ENCODE data around the gene HEATR5B. TPM values are rescaled to one million over a fixed set of nuclear protein-coding genes. Genes with fewer than 3 reads are reported as not detected.

HEATR5B gene
- total RNA-seq: 10 to 100 TPM; 21.5 to 22.7 TPM
- 14.9 TPM for polyA plus RNA-seq (2013, experiment 1 of 2)
- 13.6 TPM for polyA plus RNA-seq (2013, experiment 2 of 2)
- long read RNA-seq, experiment 1, full-length matches to known transcripts: 1 of 6 reads
- long read RNA-seq, experiment 1, partial matches to known transcripts: 2 of 6 reads
- long read RNA-seq, experiment 1, other reads (novel, unspliced or antisense): 3 of 6 reads
- long read RNA-seq, experiment 2, full-length matches to known transcripts: 14 of 42 reads
- long read RNA-seq, experiment 2, partial matches to known transcripts: 15 of 42 reads
- long read RNA-seq, experiment 2, other reads (novel, unspliced or antisense): 13 of 42 reads
- long read RNA-seq, experiment 3, full-length matches to known transcripts: 6 of 25 reads
- long read RNA-seq, experiment 3, partial matches to known transcripts: 13 of 25 reads
- long read RNA-seq, experiment 3, other reads (novel, unspliced or antisense): 6 of 25 reads
- long read RNA-seq, experiment 4, partial matches to known transcripts: 4 of 9 reads
- long read RNA-seq, experiment 4, other reads (novel, unspliced or antisense): 5 of 9 reads

DNA sequence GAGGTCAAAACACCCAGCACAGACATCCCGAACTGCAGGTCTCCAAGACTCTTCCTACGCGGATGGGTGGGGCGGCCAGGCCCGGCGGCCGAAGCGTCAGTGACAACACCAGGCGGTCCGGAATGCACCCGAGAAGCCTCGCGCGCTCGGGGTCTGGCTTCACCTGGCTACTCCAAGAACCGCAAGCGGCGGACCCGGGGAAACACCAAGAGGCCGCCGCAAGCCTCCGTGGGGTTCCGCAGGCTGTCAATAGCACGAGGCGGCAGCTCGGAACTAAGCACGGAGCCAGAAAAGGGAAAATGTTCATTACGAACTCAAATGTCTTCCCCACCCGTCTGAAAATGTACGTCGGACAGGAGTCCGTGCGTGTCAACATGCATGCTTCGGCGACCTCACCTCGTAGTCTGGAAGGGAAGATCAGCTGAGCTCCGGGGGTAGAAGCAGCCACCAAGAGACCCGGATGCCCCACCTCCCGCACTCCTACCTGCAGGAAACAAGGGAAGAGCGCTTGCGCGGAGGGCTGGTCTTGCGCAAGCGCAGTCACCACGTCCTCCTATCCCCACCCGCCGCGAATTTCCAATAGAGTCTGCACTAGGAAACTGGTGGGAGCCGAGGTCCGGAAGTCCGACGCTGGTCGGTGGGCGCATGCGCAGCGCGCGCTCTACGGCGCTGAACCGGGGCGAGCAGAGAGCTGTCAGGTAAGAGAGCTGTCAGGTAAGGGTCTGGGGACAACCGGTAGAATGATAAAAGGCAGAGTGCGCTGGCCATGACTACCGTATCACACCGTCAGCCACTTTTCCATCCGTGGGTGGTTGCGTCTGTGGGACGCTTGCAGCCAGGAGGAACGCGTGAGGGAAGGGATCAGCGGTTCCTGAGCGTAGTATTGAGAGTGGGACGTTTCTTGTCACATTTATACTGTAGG is at the start of gene HEATR5B, which contains the start of gene GPATCH11:
HEATR5B (minus strand) TSS at position 500 of the 922 bp plus-strand sequence. CDS start 958 bp downstream, outside the sequence.
GPATCH11 (plus strand) TSS at position 646 of the 922 bp plus-strand sequence. CDS start 3,864 bp downstream, outside the sequence.
- Histone ChIP-seq H3K9me3 (ENCODE audit: control insufficient read depth, low read length) (peaks cover 8% of the 10 kb centered on the region), H3K27ac (ENCODE audit: low read depth, low read length) (peak within 1 kb of the TSS; percentile 28), H3K9ac (ENCODE audit: extremely low read depth, low read length, poor library complexity, severe bottlenecking) (peak within 1 kb of the TSS; percentile 89), H3K4me1 (ENCODE audit: control insufficient read depth, insufficient read depth, low read length) (peaks cover 9% of the 10 kb centered on the region), H3K4me3 (ENCODE audit: low read length) (peak within 1 kb of the TSS; percentile 93), H3K36me3 (ENCODE audit: control insufficient read depth, insufficient read depth, low read length) (peaks cover 36% of the 10 kb centered on the region), H3K27me3 (ENCODE audit: control insufficient read depth, insufficient read depth, low read length, poor library complexity, severe bottlenecking) (no peaks in the 10 kb centered on the region)
- peaks cover 35% of the 10 kb centered on the region for H3K4me1 Mint-ChIP-seq
- no peaks in the 10 kb centered on the region for H3K9me3 Mint-ChIP-seq
- no peak within 1 kb of the TSS for H3K27ac Mint-ChIP-seq
- no peaks in the 10 kb centered on the region for H3K27me3 Mint-ChIP-seq (ENCODE audit: insufficient read depth)
- H3K36me3 Mint-ChIP-seq (ENCODE audit: low read depth): peaks cover 25% of the 10 kb centered on the region
- TF ChIP-seq, protein P1, sequence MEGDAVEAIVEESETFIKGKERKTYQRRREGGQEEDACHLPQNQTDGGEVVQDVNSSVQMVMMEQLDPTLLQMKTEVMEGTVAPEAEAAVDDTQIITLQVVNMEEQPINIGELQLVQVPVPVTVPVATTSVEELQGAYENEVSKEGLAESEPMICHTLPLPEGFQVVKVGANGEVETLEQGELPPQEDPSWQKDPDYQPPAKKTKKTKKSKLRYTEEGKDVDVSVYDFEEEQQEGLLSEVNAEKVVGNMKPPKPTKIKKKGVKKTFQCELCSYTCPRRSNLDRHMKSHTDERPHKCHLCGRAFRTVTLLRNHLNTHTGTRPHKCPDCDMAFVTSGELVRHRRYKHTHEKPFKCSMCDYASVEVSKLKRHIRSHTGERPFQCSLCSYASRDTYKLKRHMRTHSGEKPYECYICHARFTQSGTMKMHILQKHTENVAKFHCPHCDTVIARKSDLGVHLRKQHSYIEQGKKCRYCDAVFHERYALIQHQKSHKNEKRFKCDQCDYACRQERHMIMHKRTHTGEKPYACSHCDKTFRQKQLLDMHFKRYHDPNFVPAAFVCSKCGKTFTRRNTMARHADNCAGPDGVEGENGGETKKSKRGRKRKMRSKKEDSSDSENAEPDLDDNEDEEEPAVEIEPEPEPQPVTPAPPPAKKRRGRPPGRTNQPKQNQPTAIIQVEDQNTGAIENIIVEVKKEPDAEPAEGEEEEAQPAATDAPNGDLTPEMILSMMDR (conservative IDR thresholded peaks at IDR 0.05): no peak
- 0% methylated on average over 34 to 74 of the region's 74 CpGs for WGBS, 2 experiments (ENCODE audit: insufficient coverage in 1 of 2, insufficient read length in 1 of 2)
- DNase-seq: peak; percentile 99
- H3K4me3 Mint-ChIP-seq: no peak within 1 kb of the TSS

DNA sequence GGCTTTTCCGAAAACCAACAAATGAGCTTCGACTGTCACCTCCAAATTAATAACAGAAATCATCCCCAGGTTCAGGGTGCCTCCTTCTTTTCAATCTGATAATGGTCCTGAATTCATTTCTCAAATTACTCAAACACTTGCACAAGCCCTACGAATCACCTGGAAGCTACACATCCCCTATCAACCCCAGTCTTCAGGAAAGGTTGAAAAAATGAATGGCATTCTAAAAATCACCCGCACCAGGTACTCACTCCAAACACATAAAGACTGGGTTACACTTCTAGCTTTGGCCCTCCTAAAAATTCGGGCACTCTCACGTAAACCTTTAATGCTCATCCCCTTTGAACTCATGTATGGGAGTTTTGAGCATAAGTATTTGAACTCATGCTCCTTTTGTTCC is 48.7 kb upstream of the HEATR5B start:
- Mint-ChIP-seq H3K9me3 (no peaks in the 10 kb centered on the region), H3K36me3 (ENCODE audit: low read depth) (peaks cover 52% of the 10 kb centered on the region), H3K27me3 (ENCODE audit: insufficient read depth) (no peaks in the 10 kb centered on the region), H3K4me3 (no peak overlapping the region), H3K4me1 (peaks cover 2% of the 10 kb centered on the region), H3K27ac (no peak overlapping the region)
- TF ChIP-seq, protein P1 (conservative IDR thresholded peaks at IDR 0.05): no peak
- Histone ChIP-seq H3K36me3 (ENCODE audit: control insufficient read depth, insufficient read depth, low read length) (peaks cover 53% of the 10 kb centered on the region), H3K27me3 (ENCODE audit: control insufficient read depth, insufficient read depth, low read length, poor library complexity, severe bottlenecking) (no peaks in the 10 kb centered on the region), H3K4me3 (ENCODE audit: low read length) (no peak overlapping the region), H3K9ac (ENCODE audit: extremely low read depth, low read length, poor library complexity, severe bottlenecking) (no peak overlapping the region), H3K27ac (ENCODE audit: low read depth, low read length) (no peak overlapping the region), H3K9me3 (ENCODE audit: control insufficient read depth, low read length) (peaks cover 15% of the 10 kb centered on the region), H3K4me1 (ENCODE audit: control insufficient read depth, insufficient read depth, low read length) (no peaks in the 10 kb centered on the region)
- WGBS, 2 experiments (ENCODE audit: insufficient coverage in 1 of 2, insufficient read length in 1 of 2): 94 to 100% methylated on average over 2 to 6 of the region's 6 CpGs
- no peak for DNase-seq

DNA sequence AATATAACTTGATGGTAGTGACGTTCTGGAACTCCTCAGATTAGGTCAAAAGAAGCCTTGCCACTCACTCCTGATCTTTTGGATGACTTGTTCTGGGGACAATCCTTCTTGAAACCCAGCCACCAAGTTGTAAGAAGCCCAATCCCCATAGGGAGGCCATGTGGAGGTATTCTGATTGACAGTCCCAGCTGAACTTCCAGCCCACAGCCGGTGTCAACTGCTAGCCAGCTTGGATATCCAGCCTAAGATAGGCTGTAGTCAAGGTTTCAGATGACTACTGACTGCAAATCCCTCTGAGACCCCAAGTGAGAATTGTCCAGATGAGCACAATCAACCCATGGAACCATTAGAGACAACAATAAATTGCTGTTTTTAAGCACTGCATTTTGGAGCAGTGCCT is 41.2 kb upstream of the HEATR5B start:
- H3K9ac ChIP-seq (ENCODE audit: extremely low read depth, low read length, poor library complexity, severe bottlenecking): no peak overlapping the region
- no peak for DNase-seq
- no peaks in the 10 kb centered on the region for H3K4me1 ChIP-seq (ENCODE audit: control insufficient read depth, insufficient read depth, low read length)
- no peaks in the 10 kb centered on the region for H3K4me1 Mint-ChIP-seq
- no peaks in the 10 kb centered on the region for H3K27me3 ChIP-seq (ENCODE audit: control insufficient read depth, insufficient read depth, low read length, poor library complexity, severe bottlenecking)
- no peak overlapping the region for H3K4me3 ChIP-seq (ENCODE audit: low read length)
- TF ChIP-seq, protein P1 (conservative IDR thresholded peaks at IDR 0.05): no peak
- H3K9me3 Mint-ChIP-seq: no peaks in the 10 kb centered on the region
- no peak overlapping the region for H3K4me3 Mint-ChIP-seq
- peaks cover 10% of the 10 kb centered on the region for H3K9me3 ChIP-seq (ENCODE audit: control insufficient read depth, low read length)
- no peaks in the 10 kb centered on the region for H3K27me3 Mint-ChIP-seq (ENCODE audit: insufficient read depth)
- WGBS, 2 experiments (ENCODE audit: insufficient coverage in 1 of 2, insufficient read length in 1 of 2): 95 to 100% methylated on average over 2 of the region's 2 CpGs
- no peak overlapping the region for H3K27ac ChIP-seq (ENCODE audit: low read depth, low read length)
- peaks cover 34% of the 10 kb centered on the region for H3K36me3 ChIP-seq (ENCODE audit: control insufficient read depth, insufficient read depth, low read length)
- H3K36me3 Mint-ChIP-seq (ENCODE audit: low read depth): peaks cover 66% of the 10 kb centered on the region
- H3K27ac Mint-ChIP-seq: no peak overlapping the region

Measured in endodermal cell (in vitro differentiated cells).